Measurements from ENCODE around the gene SYT2.

Gene SYT2

DNA sequence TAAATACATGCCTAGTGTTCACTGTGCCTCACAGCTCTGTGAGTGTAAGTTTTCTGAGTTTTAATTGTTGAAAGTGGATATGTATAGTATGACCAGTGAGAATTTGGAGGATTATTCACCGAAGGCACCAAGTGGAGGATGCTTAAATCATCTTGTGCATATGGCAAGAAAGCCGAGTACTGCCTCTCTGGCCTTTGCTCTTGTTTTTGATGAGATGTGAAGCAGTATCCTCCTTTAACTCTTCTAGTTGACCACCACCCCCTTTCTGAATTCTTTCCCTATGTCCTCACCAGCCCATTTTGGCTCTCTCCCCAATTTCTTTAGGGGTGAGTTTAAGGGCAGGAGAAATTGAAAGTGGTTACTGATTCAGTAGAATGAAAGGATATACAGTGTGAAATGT lies 130.4 kb downstream of the SYT2 start:
- H3K4me3 ChIP-seq (ENCODE audit: low read depth, low read length): no peak overlapping the region
- TF ChIP-seq, protein P1, sequence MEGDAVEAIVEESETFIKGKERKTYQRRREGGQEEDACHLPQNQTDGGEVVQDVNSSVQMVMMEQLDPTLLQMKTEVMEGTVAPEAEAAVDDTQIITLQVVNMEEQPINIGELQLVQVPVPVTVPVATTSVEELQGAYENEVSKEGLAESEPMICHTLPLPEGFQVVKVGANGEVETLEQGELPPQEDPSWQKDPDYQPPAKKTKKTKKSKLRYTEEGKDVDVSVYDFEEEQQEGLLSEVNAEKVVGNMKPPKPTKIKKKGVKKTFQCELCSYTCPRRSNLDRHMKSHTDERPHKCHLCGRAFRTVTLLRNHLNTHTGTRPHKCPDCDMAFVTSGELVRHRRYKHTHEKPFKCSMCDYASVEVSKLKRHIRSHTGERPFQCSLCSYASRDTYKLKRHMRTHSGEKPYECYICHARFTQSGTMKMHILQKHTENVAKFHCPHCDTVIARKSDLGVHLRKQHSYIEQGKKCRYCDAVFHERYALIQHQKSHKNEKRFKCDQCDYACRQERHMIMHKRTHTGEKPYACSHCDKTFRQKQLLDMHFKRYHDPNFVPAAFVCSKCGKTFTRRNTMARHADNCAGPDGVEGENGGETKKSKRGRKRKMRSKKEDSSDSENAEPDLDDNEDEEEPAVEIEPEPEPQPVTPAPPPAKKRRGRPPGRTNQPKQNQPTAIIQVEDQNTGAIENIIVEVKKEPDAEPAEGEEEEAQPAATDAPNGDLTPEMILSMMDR (IDR thresholded peaks at IDR 0.05; ENCODE audit: borderline replicate concordance, insufficient read depth, low read depth, low read length): no peak

DNA sequence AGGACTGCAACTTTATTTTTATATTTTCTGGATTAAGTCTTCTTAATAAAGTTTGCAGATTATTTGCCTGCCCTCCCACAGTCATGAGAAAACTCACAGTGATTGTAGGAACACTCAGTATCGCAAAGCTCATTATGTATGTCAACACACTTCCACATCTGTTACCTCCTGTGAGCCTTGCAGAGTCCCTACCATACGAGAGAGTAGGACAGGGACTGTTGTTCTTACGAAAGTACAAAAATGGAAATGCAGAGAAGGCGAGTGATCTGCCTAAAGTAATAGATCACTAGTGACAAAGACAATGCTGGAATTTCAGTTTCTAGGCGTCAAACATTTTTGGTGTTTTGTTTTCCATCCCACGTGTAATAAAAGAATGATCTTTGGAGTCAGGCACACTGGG lies 131.7 kb downstream of the SYT2 start:
- TF ChIP-seq, protein P1 (IDR thresholded peaks at IDR 0.05; ENCODE audit: borderline replicate concordance, insufficient read depth, low read depth, low read length): no peak

DNA sequence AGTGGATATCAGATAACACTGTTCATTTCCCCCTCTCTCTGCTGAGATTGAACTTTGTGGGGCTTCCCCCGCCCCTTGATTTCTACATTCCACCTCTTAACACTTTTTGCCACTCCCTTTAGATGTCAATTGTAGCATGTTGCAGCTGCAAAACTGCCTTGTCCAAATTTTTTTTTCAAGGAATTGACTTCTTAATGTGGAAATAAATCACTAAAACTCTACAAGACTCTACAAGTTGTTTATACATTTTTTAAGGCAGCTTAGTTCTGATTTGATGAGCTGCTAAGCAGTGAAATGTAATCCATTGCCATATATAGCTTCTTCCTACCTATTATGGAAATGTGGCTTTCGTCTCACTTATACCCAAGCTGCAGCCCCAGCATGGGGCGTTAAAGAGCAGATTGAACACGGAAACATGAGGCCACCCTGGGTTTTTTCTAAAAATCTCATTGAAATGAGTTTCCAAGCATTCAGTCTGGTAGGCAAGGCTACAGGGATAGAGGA lies 132.2 kb downstream of the SYT2 start:
- TF ChIP-seq, protein P1 (IDR thresholded peaks at IDR 0.05; ENCODE audit: borderline replicate concordance, insufficient read depth, low read depth, low read length): no peak
- no peak overlapping the region for H3K4me3 ChIP-seq (ENCODE audit: low read depth, low read length)

More for the DNA sequence above, 131.7 kb downstream of the SYT2 start:
- no peak overlapping the region for H3K4me3 ChIP-seq (ENCODE audit: low read depth, low read length)

DNA sequence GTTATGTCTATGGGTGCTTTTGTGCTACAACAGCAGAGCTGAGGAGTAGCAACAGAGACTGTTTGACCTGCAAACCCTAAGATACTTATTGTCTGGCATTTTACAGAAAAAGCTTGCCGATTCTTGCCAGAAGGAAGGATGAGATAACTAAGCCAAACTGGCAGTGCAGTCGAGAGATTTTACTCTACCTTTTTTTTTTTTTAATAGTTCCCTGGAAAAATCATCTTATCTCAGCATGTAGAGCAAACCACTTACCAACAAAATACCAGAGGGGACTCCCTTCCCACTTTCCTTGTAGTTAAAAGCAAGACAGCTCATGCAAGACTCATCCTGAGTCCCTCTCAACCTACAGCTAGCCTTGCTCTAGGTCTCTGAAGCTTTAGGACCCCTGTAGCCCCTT lies 132.9 kb downstream of the SYT2 start:
- no peak overlapping the region for H3K4me3 ChIP-seq (ENCODE audit: low read depth, low read length)
- TF ChIP-seq, protein P1 (IDR thresholded peaks at IDR 0.05; ENCODE audit: borderline replicate concordance, insufficient read depth, low read depth, low read length): no peak

DNA sequence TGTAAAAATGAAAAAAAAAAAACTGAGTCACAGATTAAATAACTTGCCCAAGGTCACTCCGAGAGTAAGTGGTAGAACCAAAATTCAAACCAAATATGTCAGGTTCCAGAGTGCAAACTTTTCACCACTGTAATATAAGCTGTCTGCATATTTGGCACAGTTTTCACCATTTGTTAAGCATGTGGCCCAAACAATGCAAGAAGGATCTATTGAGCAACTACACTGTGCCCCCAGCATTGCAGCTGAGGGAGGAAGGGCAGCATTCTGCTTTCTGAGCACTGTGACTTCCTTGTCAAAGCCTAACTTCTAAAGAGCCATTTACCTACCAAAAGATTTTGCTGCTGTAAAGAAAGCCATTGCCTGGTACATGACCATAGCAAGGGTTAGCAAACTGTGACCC lies 133.4 kb downstream of the SYT2 start:
- TF ChIP-seq, protein P1 (IDR thresholded peaks at IDR 0.05; ENCODE audit: borderline replicate concordance, insufficient read depth, low read depth, low read length): no peak
- H3K4me3 ChIP-seq (ENCODE audit: low read depth, low read length): no peak overlapping the region

DNA sequence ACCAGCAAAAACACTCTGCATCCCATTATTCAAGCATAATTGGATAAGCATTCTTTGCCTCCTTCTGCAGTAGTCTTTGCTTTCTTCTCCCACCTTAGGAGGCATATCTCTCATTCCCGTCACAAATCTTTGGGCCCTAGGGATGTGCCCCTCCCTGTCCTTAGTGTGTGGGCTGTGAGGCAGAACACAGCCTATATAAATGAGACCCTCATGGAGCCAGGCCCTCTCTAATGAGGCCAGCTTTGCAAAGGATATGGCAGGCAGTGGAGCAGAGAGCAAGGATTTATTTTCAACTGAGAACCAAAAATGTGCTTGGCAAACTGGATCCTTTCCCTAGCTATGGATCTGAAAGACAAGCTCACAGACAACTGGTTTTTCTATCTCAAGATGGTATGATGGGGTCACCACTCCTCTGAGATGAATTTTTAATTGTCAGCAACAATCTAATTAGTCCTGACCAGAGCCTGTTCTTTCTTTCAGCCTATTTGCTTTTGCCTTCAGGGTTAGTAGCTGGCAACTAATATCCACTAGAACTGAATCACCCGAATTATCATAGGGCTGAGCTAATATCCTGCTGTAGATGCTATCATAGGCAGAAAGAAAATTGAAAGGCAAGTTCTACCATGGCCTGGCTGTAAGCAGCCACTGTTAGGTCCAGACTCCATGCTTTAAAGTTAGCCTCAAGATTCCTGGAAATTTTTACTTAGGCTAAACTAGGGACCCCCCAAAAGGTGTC lies 134.2 kb downstream of the SYT2 start:
- TF ChIP-seq, protein P1 (IDR thresholded peaks at IDR 0.05; ENCODE audit: borderline replicate concordance, insufficient read depth, low read depth, low read length): no peak
- H3K4me3 ChIP-seq (ENCODE audit: low read depth, low read length): no peak overlapping the region

DNA sequence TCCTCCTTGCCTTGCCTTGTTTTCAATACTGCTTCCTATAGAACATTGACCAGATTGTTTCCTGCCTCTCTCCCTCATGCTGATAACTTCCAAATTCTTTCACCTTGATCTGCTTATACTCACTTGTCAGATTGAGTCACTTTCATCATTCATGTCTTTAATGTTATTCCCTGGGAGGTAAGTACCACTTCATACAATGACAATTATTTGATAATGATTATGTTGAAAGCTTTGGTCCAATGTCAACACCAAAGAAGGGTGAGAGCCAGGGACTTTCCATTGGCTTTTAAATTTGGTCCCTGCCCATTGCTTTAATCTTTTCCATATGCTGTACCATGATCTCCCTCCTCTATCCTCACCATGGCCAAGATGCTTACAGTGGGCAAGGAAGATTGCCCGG lies 137.4 kb downstream of the SYT2 start:
- H3K4me3 ChIP-seq (ENCODE audit: low read depth, low read length): no peak overlapping the region
- TF ChIP-seq, protein P1 (IDR thresholded peaks at IDR 0.05; ENCODE audit: borderline replicate concordance, insufficient read depth, low read depth, low read length): no peak

All from GM12875 (cell line).